HFF-Myc (cell line): ENCODE data around the gene TPBGL.
"Not testable (repeated sequence)": the region's sequence is repeated elsewhere in the genome, so short reads cannot be mapped to it uniquely, and the experiment has no call there.

Experiments
- DNase-seq: peaks from one replicate; pipeline ENCODE4 v3.0.0-alpha.2; 2011; ENCODE audit warnings: low read depth; ENCODE audit errors: extremely low read depth
- H3K4me3 ChIP-seq: replicated peaks from 2 replicates; pipeline ENCODE4 v1.5.1; 2011; ENCODE audit warnings: low read depth, mild to moderate bottlenecking, control low read depth, low read length
- TF ChIP-seq, protein P1 (sequence below): IDR thresholded peaks from 2 replicates; pipeline ENCODE4 v1.5.1; 2012; ENCODE audit warnings: mild to moderate bottlenecking, low read depth, low read length, control low read depth; ENCODE audit errors: missing control alignments

The TPBGL gene

DNA sequence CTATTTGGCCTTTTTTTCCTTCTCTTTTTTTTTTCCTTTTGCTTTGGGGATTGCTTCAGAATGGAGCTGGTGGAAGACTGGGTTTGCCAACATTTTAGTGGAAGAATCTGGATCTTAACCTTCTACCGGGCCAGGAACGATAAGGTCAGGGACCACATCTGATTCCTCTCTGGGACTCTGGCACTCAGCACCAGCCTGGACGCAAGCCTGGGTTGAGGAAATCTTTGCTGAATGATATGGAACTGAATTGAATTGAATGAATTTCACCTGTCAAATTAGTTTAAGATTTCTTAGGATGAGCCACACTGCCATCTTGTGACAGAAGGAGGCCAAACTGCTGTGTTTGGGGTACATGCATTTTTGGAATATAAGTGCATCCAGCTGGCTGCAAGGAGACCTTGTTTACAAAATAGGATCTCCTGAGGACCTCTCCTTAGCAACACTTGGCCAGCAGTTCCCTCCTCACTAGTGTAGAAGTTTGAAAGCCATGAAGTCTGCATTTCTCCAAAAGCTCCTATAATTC is 30.4 kb downstream of the TPBGL start:
- TF ChIP-seq, protein P1, sequence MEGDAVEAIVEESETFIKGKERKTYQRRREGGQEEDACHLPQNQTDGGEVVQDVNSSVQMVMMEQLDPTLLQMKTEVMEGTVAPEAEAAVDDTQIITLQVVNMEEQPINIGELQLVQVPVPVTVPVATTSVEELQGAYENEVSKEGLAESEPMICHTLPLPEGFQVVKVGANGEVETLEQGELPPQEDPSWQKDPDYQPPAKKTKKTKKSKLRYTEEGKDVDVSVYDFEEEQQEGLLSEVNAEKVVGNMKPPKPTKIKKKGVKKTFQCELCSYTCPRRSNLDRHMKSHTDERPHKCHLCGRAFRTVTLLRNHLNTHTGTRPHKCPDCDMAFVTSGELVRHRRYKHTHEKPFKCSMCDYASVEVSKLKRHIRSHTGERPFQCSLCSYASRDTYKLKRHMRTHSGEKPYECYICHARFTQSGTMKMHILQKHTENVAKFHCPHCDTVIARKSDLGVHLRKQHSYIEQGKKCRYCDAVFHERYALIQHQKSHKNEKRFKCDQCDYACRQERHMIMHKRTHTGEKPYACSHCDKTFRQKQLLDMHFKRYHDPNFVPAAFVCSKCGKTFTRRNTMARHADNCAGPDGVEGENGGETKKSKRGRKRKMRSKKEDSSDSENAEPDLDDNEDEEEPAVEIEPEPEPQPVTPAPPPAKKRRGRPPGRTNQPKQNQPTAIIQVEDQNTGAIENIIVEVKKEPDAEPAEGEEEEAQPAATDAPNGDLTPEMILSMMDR: peak; percentile 17
- no peak for DNase-seq
- no peak overlapping the region for H3K4me3 ChIP-seq

DNA sequence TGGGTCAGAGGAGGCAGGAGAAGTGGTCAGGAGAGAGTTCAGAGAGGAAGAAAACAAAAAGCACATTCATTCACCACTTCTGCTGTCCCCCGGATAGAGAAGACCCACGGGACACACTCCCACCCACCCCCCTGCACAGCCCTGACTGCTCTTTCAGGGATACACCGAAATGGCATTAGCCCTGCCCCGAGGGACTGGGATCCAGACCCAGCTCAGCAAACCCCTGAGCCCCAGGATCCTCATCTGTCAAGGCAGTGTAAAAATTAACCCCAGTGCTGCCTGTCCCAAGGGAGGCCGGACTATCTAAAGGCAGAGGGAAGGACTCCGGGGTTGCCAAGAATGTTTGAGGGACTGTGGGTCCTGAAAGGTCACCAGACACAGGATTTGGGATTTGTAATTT is 31.2 kb downstream of the TPBGL start:
- TF ChIP-seq, protein P1: no peak
- no peak for DNase-seq

DNA sequence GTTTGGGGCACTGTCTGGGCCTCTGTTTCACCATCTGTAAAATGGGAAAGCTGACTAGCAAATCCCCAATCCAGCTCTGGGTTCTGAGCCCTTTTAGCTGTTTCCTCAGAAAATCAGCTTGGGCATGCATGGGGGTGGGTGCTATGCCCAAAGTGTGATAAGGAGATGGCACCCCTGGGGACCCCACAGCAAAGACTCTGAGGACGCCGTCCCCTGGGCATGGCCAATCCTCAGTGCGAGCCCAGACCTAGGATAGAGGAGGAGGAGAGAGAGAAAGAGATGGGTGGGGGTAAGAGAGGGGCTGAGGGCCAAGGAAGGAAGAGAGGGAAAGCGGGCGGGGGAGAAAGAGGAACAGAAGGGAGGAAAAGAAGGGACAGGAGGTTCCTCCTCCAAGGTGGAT is 31.8 kb downstream of the TPBGL start:
- no peak for DNase-seq
- TF ChIP-seq, protein P1: no peak
- no peak overlapping the region for H3K4me3 ChIP-seq

More for the DNA sequence above, 31.2 kb downstream of the TPBGL start:
- no peak overlapping the region for H3K4me3 ChIP-seq

DNA sequence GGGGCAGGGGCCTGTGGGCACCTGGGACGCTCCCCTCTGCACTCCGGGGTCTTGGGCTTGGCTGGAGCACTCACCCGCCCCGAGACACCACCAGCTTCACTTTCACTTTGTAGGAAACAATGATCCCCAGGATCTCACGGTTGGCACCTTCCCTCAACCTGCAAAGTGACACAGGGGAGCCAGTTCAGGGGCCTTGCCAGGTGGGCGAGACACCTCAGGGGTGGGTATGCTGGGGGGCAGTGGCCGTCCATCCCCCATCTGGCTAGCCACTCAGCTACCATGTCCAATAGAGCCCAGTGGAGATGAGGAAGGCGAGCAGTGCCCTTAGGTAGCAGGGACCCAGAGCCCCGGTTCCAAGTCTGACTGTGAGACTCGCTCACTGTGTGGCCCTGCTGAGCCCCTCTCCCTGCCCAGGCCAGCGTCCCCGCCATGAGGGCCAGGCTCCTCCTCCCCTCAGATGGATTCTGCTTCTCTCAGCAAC is 32.3 kb downstream of the TPBGL start:
- no peak overlapping the region for H3K4me3 ChIP-seq
- TF ChIP-seq, protein P1: no peak
- no peak for DNase-seq

DNA sequence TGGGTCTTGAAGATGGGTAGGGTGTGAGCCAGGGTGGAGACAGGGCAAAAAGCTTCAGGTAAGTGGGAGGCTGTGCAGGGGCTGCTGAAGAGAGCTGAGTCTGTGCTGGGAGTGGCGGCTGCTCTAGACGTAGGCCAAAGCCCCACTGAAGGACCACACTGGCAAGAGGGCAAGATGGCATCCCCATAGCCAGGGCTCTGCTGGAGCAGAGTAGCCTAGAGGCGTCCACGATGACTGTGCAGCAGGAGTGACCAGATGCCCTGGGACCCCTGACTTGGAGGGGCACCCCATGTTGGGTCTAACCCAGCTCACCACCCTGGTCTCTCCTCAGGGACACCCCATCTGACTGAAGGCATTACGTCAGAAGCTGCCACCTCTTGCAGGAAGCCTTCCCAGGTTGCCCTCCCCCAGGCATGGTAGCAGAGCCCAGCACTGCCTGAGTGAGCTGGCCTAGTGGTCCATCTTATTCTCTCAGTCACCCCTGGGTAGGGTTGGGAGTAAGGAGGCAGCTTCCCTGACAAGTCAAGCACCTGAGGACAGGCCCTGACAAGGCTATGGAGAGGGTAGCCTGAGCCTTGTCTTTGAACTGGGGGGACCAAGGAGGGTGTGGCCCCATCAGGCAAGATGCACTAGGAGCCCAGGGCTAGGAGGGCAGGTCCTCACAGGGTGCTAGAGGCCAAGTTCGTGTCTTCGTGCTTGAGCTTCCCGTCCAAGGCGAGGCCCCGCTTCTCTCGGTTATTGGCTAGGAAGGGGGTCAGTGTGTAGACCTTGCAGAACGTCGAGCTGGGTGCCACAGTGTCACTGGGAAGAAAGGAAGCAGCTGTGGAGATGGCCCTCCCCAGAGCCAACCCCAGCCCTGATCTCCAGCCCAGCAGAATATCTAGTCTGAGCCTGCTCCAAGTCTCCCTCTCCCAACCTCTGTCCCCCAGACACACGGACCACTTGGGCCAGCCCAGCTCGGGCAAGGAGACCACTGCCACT is 33.1 kb downstream of the TPBGL start:
- no peak for DNase-seq
- TF ChIP-seq, protein P1: no peak
- H3K4me3 ChIP-seq: no peak overlapping the region

DNA sequence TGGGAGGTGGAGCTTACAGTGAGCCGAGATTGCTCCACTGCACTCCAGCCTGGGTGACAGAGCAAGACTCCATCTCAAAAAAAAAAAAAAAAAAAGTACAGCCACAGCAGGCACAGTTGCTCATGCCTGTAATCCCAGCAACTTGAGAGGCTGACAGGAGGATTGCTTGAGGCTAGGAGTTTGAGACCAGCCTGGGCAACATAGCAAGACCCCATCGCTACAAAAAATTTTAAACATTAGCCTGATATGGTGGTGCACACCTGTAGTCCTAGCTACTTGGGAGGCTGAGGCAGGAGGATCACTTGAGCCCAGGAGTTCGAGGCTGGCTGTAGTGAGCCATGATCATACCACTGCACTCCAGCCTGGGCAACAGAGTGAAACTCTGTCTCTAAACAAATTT is 34.1 kb downstream of the TPBGL start:
- not testable (repeated sequence) for DNase-seq, H3K4me3 ChIP-seq

DNA sequence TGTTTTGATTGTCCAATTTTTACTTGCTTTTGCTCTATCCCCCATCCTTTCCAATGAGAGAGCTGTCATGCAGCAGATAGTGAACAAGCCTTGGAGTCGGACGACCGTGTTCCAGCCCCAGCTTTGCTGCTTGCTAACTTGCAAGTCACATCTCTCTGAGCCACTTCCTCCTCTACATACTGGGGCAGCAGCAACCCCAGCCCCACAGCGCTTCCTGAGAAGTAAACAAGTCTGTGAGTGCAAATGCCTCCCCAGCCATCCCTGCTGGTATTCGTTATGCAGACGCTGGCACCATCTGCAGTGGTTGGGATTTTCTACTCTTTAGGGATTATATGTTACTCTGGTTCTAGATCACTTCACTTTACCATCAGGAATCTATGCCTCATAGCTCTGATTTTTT is 35.0 kb downstream of the TPBGL start:
- no peak for DNase-seq
- H3K4me3 ChIP-seq: no peak overlapping the region
- TF ChIP-seq, protein P1: no peak
